WERI-Rb-1 (cell line): ENCODE results near the gene SERAC1.
"Not testable (repeated sequence)": the region's sequence is repeated elsewhere in the genome, so short reads cannot be mapped to it uniquely, and the experiment has no call there.

Experiments
- DNase-seq: peaks from one replicate; pipeline ENCODE4 v3.0.0-alpha.2; 2020
- H3K27ac ChIP-seq: fragments of 250-450 bp; sonication (Bioruptor Pico); 2 replicates; pipeline ENCODE4 v1.5.1; 2020; ENCODE audit warnings: mild to moderate bottlenecking, moderate library complexity
- H3K27me3 ChIP-seq: fragments of 250-450 bp; sonication (Bioruptor Pico); 2 replicates; pipeline ENCODE4 v1.5.1; 2021; ENCODE audit warnings: mild to moderate bottlenecking, low read depth, moderate library complexity; ENCODE audit not compliant: insufficient read depth, severe bottlenecking
- H3K36me3 ChIP-seq: fragments of 250-450 bp; sonication (Bioruptor Pico); 2 replicates; pipeline ENCODE4 v1.5.1; 2020; ENCODE audit warnings: mild to moderate bottlenecking, moderate library complexity
- H3K4me3 ChIP-seq: 2 replicates; pipeline ENCODE4 v1.5.1; 2011; ENCODE audit warnings: low read depth, mild to moderate bottlenecking, control low read depth, low read length
- H3K9me3 ChIP-seq: fragments of 250-450 bp; sonication (Bioruptor Pico); 2 replicates; pipeline ENCODE4 v1.5.1; 2021; ENCODE audit warnings: mild to moderate bottlenecking, moderate library complexity; ENCODE audit not compliant: severe bottlenecking
- CTCF ChIP-seq: IDR thresholded peaks from 2 replicates; pipeline ENCODE4 v1.5.1; 2011; ENCODE audit warnings: low read depth, mild to moderate bottlenecking, control low read depth, inconsistent platforms, low read length

SERAC1 gene

GRCh38 chr6:158191032-158191431 is 23.0 kb upstream of the SERAC1 start:
- Histone ChIP-seq H3K27me3 (no peaks in the 10 kb centered on the region), H3K9me3 (no peaks in the 10 kb centered on the region), H3K27ac (no peak overlapping the region), H3K36me3 (peaks cover 14% of the 10 kb centered on the region), H3K4me3 (no peak overlapping the region)
- no peak for TF ChIP-seq CTCF
- DNase-seq, result no peak

GRCh38 chr6:158188591-158188990 is 20.5 kb upstream of the SERAC1 start:
- DNase-seq, result no peak
- no peak overlapping the region for H3K4me3 ChIP-seq
- peaks cover 14% of the 10 kb centered on the region for H3K36me3 ChIP-seq
- no peak for TF ChIP-seq CTCF
- H3K27ac ChIP-seq, result no peak overlapping the region
- no peaks in the 10 kb centered on the region for H3K9me3 ChIP-seq
- no peaks in the 10 kb centered on the region for H3K27me3 ChIP-seq

DNA sequence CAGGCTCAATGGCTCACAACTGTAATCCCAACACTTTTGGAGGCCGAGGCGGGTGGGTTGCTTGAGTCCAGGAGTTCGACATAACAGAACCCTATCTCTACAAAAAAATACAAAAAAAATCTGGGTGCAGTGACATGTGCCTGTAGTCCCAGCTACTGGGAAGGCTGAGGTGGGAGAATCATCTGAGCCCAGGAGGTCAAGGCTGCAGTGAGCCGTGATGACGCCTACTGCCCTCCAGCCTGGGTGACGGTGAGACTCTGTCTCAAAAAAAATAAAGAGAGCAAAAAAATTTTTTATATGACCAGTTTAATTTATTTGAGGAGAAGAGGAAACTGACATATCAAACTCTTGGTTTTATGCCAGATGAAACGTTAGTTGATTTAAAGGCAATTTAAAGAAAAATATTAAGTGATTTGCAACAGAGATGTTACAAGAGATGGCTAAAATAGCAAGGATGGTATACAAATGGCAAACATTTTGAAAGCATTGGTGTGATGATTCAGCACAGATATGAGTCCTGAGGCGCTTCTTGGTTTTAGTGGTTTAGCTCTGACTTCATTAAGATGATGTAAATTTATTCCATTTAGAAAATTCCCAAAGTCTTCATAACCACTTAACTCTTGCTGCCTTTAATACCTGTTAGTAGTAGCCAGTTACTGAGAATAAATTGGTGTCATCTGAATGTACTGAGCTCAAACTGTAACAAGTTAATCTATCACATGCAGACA is 17.8 kb upstream of the SERAC1 start:
- Histone ChIP-seq H3K36me3 (peaks cover 10% of the 10 kb centered on the region; the same call in 1 of the 2 replicates), H3K27me3 (no peaks in the 10 kb centered on the region), H3K9me3 (no peaks in the 10 kb centered on the region), H3K27ac (no peak overlapping the region), H3K4me3 (no peak overlapping the region)
- TF ChIP-seq CTCF, result no peak
- no peak for DNase-seq

DNA sequence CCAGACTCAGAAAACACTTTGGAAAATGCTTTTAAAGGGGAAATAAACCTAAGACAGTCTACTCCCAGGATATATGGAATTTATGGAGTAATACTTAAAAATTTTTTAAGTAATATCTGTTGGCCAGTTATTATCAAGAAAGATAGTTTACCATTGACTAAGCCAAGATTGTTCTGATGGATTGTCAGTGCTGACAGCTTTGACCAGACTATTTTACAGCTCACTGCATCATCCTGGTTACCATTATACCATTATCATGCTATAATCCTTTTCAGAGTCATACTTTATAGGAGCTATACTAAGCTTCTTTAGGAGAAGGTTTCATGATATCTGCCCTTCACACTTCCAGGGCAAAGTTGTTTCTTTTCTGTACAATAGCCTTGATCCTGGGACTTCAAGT is 16.5 kb upstream of the SERAC1 start:
- no peak for TF ChIP-seq CTCF
- H3K27me3 ChIP-seq, result no peaks in the 10 kb centered on the region
- no peak overlapping the region for H3K27ac ChIP-seq
- H3K36me3 ChIP-seq, result peaks cover 7% of the 10 kb centered on the region; the same call in 1 of the 2 replicates
- no peaks in the 10 kb centered on the region for H3K9me3 ChIP-seq
- H3K4me3 ChIP-seq, result no peak overlapping the region
- no peak for DNase-seq

GRCh38 chr6:158183174-158183972 is 15.3 kb upstream of the SERAC1 start:
- not testable (repeated sequence) for H3K36me3 ChIP-seq, DNase-seq, H3K4me3 ChIP-seq, H3K27me3 ChIP-seq, H3K9me3 ChIP-seq, H3K27ac ChIP-seq

DNA sequence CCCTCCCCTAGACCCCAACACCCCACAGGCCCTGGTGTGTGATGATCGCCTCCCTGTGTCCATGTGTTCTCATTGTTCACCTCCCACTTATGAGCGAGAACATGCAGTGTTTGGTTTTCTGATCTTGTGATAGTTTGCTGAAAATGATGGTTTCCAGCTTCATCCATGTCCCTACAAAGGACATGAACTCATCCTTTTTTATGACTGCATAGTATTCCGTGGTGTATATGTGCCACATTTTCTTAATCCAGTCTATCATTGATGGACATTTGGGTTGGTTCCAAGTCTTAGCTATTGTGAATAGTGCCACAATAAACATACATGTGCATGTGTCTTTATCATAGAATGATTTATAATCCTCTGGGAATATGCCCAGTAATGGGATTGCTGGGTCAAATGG is 9.7 kb upstream of the SERAC1 start:
- H3K27me3 ChIP-seq, H3K36me3 ChIP-seq, H3K9me3 ChIP-seq, H3K27ac ChIP-seq, H3K4me3 ChIP-seq, DNase-seq: not testable (repeated sequence)
